GM21390 (cell line): ENCODE data around the gene CLMP.
"Not testable (repeated sequence)": the region's sequence is repeated elsewhere in the genome, so short reads cannot be mapped to it uniquely, and the experiment has no call there.

Experiments
- ATAC-seq: cut with Tn5 transposase; IDR thresholded peaks from one replicate; pipeline ENCODE4 v1.9.1; 2021; ENCODE audit not compliant: unreplicated experiment

CLMP gene

DNA sequence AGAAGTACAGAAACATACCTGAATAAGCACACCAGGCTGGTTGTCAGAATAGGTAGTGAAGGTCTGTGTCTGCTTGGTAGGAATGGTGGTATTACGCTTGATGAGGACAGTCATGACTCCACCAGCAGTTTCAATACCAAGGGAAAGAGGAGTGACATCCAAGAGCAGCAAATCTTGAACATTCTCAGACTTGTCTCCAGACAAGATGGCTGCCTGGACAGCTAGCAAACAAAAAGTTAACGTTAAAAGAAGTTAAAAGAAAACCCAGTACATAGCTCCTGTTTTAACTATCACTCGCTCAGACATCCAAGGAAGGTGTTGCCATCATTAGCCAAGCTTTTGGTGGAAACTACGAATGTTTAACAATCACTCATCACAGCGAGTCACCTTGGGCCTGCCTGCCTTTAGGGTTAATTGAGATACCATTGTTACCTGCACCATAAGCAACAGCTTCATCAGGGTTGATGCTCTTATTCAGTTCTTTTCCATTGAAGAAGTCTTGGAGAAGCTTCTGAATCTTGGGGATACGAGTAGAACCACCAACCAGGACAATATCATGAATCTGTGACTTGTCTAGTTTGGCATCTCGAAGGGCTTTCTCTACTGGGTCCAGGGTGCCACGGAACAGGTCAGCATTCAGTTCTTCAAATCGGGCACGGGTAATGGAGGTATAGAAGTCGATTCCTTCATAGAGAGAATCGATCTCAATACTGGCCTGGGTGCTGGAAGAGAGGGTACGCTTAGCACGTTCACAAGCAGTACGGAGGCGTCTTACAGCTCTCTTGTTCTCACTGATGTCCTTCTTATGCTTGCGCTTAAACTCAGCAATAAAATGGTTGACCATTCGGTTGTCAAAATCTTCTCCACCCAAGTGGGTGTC is 135.8 kb downstream of the CLMP start:
- ATAC-seq = not testable (repeated sequence)

GRCh38 chr11:123057661-123058305 is 137.3 kb downstream of the CLMP start:
- no peak for ATAC-seq

GRCh38 chr11:123056835-123057491 is 138.1 kb downstream of the CLMP start:
- ATAC-seq = no peak

- ATAC-seq = no peak
Observed at GRCh38 chr11:123055191-123055901, 139.7 kb downstream of the CLMP start.

DNA sequence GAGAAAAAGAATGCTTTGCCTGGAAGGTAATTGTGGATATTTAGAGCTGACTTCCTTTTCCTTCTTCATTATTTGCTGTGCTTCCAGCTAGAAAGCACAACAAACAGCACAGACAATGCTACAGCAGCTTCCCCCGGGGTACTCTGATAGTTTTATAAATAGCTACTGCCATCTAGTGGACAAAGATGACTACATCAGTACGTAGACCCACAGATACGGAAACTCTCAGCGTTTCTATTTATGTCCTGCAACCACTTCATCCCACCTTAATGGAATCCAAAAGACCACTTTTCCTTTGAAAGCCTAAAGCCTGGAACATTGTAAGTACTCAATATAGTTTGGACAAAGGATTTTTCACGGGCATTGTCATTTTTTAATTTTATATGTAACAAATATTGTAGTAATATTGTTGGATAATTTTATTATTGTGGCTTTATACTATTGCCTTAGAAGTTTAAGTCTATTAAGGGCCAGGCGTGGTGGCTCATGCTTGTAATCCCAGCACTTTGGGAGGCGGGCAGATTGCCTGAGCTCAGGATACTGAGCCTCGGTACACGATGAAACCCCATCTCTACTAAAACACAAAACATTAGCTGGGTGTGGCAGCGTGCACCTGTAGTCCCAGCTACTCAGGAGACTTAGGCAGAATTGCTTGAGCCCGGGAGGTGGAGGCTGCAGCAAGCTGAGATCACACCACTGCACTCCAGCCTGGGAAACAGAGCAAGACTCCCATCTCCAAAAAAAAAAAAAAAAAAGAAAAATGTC is 140.6 kb downstream of the CLMP start:
- peak; percentile 77 for ATAC-seq

GRCh38 chr11:123052901-123053721 is 141.9 kb downstream of the CLMP start:
- no peak for ATAC-seq

DNA sequence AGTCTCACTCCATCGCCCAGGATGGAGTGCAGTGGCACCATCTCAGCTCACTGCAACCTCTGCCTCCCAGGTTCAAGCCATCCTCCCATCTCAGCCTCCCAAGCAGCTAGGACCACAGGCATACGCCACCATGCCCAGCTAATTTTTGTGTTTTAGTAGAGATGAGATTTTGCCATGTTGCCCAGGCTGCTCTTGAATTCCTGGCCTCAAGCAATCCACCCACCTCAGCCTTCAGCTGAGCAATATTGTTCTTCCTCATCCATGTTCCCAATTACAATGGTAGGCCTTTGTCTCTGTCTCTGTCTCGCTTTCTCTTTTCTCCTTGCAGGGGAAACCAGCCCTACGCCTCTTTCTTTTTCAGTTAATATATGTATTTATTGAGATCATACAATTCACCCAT is 143.4 kb downstream of the CLMP start:
- no peak for ATAC-seq

DNA sequence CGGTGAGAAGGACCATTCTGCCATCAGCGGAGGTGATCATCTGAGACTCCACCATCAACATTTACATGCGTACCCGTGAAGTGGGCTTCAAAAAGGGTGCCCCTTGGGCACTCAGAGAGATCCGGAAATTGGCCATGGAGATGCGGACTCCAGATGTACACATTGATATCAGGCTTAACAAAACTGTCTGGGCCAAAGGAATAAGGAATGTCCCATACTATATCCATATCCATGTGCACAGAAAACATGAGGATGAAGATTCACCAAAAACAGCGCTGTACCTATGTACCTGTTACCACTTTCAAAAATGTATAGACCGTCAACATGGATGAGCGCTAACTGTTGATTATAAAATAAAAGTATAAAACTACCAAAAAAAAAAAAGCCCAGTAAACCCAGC is 143.9 kb downstream of the CLMP start:
- ATAC-seq = no peak

GRCh38 chr11:123047947-123048293 is 147.1 kb downstream of the CLMP start:
- no peak for ATAC-seq

- ATAC-seq = no peak
Observed at GRCh38 chr11:123047266-123047946, 147.6 kb downstream of the CLMP start.

- ATAC-seq = no peak
Observed at GRCh38 chr11:123046473-123047259, 148.4 kb downstream of the CLMP start.

DNA sequence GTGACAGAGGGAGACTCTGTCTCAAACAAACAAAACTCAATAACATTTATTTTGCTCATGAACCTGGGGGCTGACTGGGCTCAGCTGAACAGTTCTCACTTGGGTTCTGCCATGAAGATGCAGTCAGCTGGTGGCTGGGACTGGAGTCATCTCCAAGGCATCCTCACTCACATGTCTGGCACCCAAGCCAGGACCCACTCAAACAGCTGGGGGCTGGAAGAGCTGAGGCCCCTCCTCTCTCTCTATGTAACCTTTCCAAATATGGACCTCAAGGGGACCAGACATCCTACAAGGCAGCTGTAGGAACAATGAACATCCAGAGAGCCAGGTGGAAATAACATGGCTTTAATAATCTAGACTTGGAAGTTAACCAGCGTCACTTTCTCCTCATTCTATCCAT is 149.9 kb downstream of the CLMP start:
- no peak for ATAC-seq

DNA sequence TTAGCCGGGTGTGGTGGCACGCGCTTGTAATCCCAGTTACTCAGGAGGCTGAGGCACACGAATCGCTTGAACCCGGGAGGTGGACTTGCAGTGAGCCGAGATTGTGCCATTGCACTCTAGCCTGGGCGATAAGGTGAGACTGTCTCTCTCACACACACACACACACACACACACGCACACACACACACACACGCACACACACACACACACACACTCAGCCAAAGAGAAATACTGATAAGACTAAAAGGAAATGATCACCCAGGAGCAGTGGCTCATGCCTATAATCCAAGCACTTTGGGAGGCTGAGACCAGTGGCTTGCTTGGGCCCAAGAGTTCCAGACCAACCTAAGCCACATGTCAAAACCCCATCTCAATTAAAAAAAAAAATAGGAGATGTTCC is 153.9 kb downstream of the CLMP start:
- no peak for ATAC-seq

DNA sequence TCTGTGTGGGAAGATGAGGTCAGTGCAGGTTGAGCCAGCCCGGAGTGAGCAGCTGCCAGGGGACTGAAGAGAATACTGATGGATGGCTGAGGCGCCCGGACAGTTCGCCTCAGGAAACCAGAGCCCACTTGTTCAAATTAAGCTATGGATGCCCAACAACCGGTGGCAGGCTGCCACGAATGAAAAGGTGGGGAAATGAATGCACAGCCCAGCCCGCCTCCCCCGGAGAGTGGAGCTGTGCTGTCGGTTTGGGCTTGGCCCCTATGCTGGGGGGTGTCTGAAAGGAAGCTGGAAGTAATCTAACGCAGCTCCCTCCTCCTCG is 155.0 kb downstream of the CLMP start:
- ATAC-seq = no peak

DNA sequence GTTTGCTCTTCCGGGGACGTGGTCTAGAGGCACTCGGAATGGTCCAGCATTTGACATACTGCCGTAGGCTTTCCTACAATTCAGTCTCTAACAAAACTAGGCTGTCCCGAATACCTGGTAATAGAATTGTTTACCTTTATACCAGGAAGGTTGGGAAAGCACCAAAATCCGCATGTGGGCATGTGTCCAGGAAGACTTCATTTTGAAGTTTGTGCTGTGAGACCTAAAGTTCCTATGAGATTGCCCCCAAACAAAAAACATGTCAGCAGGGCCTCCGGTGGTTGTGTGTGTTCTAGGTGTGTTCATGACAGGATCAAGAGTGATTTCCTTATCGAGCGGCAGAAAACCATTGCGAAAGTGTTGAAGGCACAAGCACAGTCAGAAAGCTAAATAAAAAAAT is 159.2 kb downstream of the CLMP start:
- ATAC-seq = no peak

DNA sequence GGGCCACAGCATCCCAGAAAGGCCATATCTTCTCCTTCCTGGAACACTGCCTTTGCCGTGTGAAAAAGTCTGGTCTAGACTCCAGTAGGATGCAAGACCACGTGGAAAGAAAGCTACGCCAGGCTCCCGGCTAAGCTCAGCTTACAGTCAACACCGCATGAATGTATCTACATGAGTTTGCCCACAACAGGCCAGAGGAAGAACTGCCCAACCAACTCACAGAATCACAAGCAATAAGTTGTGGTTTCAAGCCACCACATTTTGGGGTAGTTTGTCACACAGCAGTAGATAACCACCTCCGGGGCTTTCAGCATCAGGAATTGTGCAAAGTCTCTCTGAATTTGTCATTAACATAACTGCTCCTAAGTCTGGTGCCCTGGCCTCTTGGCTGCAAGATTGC is 160.5 kb downstream of the CLMP start:
- no peak for ATAC-seq

GRCh38 chr11:123033895-123034294 is 161.2 kb downstream of the CLMP start:
- ATAC-seq = no peak

GRCh38 chr11:123030517-123030916 is 164.5 kb downstream of the CLMP start:
- ATAC-seq = no peak

DNA sequence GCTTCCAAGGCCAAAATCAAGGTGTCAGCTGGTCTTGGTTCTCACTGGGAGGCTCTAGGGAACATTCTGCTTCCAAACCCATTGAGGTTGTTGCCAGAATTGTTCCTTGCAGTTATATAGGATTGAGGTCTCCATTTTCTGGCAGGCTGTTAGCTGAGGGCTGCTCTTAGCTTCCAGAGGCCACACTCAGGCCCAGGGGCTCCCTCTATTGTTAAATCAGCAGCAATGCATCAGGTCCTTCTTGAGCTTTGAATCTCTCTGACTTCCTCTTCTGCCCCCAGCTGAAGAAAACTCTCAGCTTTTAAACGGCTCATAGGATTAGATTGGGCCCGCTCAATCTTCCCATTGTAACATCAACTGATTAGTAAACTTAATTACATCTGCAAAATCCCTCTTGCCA is 174.1 kb downstream of the CLMP start:
- no peak for ATAC-seq
